Measurements from ENCODE around the gene CCN5. TPM values are rescaled to one million over a fixed set of nuclear protein-coding genes. Genes with fewer than 3 reads are reported as not detected.
"Not testable (repeated sequence)": the region's sequence is repeated elsewhere in the genome, so short reads cannot be mapped to it uniquely, and the experiment has no call there.

The CCN5 gene, protein sequence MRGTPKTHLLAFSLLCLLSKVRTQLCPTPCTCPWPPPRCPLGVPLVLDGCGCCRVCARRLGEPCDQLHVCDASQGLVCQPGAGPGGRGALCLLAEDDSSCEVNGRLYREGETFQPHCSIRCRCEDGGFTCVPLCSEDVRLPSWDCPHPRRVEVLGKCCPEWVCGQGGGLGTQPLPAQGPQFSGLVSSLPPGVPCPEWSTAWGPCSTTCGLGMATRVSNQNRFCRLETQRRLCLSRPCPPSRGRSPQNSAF
- 0.38 TPM in 1 of 2 replicates, not detected in the other for total RNA-seq

DNA sequence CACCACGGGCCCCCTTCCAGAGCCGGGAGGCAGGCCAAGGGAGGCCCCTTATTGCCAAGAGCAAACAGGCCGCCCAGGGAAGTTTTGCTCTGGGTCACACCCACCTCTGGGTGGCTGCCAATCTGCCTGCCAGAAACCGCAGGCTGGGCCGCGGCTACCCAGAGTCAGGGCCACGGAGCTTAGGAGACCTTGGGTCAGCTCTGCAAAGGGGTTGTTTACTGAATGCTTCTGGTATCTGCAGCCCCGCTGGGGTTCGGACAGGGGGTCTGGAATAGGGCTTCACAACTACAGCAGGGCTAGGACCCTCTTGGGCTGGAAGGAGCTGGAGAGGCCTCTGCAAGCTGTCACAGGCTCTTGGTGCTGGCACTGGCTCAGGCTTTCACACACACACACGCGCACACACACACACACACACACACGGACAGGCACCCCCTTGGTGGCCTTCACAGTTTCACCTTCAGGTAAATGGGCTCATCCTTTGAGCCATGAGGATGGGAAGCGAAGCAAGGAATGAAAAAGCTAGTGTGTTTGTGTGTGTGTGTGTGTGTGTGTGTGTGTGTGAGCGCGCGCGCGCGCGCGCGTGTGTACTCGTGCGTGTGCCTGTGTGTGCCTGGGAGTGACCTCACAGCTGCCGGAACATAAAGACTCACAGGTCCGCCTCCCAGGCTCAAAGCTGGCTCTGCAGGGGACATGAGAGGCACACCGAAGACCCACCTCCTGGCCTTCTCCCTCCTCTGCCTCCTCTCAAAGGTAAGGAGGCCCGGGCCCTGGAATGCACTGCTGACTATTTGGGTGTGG lies at the start of gene CCN5:
CCN5 (plus strand) TSS at position 669 of the 798 bp plus-strand sequence; CDS start at position 691, 22 bp downstream.
- no peak for FAIRE-seq
- peak; percentile 71 for DNase-seq (ENCODE audit: low read depth)

DNA sequence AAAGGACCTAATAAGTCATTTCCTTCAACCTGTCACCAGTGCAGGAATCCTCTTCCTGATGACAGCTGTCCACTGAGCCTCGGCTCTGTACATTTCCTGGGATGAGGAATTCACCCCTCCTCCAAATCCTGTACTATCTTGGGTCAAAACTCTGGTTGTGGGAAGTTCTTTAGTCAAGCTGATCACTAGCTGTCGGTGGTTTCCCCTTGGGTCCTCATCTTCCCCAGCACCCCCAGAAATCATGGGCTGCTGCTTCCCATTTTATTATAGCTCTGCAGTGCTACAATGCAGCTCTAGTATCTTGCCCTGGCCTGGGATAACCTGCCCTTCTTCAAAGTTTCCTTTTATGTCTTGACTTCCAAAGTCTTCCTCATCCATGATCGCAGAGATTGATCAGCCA lies 49.1 kb upstream of the CCN5 start:
- TF ChIP-seq, protein P1, sequence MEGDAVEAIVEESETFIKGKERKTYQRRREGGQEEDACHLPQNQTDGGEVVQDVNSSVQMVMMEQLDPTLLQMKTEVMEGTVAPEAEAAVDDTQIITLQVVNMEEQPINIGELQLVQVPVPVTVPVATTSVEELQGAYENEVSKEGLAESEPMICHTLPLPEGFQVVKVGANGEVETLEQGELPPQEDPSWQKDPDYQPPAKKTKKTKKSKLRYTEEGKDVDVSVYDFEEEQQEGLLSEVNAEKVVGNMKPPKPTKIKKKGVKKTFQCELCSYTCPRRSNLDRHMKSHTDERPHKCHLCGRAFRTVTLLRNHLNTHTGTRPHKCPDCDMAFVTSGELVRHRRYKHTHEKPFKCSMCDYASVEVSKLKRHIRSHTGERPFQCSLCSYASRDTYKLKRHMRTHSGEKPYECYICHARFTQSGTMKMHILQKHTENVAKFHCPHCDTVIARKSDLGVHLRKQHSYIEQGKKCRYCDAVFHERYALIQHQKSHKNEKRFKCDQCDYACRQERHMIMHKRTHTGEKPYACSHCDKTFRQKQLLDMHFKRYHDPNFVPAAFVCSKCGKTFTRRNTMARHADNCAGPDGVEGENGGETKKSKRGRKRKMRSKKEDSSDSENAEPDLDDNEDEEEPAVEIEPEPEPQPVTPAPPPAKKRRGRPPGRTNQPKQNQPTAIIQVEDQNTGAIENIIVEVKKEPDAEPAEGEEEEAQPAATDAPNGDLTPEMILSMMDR (IDR thresholded peaks at IDR 0.05; ENCODE audit: insufficient read depth, low read length, severe bottlenecking): no peak
- H3K4me3 ChIP-seq (ENCODE audit: low read depth, low read length): no peak overlapping the region
- DNase-seq (ENCODE audit: low read depth) (no peak), FAIRE-seq (no peak)
- H3K27me3 ChIP-seq (ENCODE audit: control insufficient read depth, insufficient read depth, low read length): no peaks in the 10 kb centered on the region
- H3K36me3 ChIP-seq (ENCODE audit: control insufficient read depth, insufficient read depth, low read length): no peaks in the 10 kb centered on the region

More for the DNA sequence above, at the start of gene CCN5:
- Histone ChIP-seq H3K27me3 (ENCODE audit: control insufficient read depth, insufficient read depth, low read length) (no peaks in the 10 kb centered on the region), H3K36me3 (ENCODE audit: control insufficient read depth, insufficient read depth, low read length) (no peaks in the 10 kb centered on the region), H3K4me3 (ENCODE audit: low read depth, low read length) (no peak within 1 kb of the TSS)
- TF ChIP-seq, protein P1 (IDR thresholded peaks at IDR 0.05; ENCODE audit: insufficient read depth, low read length, severe bottlenecking): no peak

DNA sequence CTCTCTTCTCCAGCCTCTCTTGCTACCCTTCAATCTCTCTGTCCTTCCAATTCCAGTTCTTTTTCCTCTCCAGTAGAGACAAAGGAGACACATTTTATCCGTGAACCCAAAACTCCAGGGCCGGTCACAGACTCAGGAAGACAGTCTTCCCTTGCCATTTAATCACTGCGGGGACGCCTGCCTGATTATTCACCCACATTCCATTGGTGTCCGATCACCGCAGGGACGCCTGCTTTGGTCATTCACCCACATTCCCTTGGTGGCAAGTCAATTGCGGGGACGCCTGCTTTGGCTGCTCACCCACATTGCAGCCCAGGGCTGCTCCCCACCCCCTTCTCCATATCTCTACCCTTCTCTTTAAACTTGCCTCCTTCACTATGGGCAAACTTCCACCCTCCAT lies 44.3 kb upstream of the CCN5 start:
- DNase-seq (ENCODE audit: low read depth): peak; percentile 46
- not testable (repeated sequence) for H3K27me3 ChIP-seq (ENCODE audit: control insufficient read depth, insufficient read depth, low read length); FAIRE-seq; H3K4me3 ChIP-seq (ENCODE audit: low read depth, low read length); H3K36me3 ChIP-seq (ENCODE audit: control insufficient read depth, insufficient read depth, low read length)

DNA sequence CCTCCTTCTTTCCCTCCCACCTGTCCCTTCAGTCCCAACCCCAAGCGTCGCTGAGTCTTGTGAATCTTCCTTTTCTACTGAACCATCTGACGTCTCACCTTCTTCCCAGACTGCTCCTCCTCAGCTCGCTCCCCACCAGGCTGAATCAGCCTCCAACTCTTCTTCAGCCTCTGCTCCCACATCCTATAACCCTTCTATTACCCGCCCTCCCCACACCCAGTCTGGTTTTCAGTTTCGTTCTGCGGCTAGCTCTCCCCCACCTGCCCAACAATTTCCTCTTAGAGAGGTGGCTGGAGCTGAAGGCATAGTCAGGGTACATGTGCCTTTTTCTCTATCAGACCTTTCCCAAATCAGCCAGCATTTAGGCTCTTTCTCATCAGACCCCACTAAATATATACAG lies 43.6 kb upstream of the CCN5 start:
- not testable (repeated sequence) for H3K27me3 ChIP-seq (ENCODE audit: control insufficient read depth, insufficient read depth, low read length); FAIRE-seq; DNase-seq (ENCODE audit: low read depth); H3K36me3 ChIP-seq (ENCODE audit: control insufficient read depth, insufficient read depth, low read length); H3K4me3 ChIP-seq (ENCODE audit: low read depth, low read length)

DNA sequence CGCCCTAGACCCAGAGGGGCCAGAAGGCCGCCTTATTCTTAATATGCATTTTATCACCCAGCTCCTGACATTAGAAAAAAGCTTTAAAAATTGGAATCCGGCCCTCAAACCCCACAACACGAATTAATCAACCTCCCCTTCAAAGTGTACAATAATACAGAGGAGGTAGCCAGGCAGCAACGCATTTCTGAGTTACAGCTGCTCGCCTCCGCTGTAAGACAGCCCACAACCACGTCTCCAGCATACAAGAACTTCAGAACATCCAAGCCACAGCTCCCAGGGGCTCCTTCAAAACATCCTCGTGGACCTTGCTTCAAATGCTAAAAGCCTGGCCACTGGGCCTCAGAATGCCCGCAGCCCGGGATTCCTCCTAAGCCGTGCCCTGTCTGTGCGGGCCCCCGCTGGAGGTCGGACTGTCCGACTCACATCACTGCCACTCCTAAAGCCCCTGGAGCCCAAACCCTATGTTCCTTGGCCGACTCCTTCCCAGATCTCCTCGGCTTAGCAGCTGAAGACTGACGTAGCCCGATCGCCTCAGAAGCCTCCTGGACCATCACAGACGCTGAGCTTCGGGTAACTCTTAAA lies 42.8 kb upstream of the CCN5 start:
- not testable (repeated sequence) for DNase-seq (ENCODE audit: low read depth); H3K4me3 ChIP-seq (ENCODE audit: low read depth, low read length); H3K27me3 ChIP-seq (ENCODE audit: control insufficient read depth, insufficient read depth, low read length); FAIRE-seq; H3K36me3 ChIP-seq (ENCODE audit: control insufficient read depth, insufficient read depth, low read length)

DNA sequence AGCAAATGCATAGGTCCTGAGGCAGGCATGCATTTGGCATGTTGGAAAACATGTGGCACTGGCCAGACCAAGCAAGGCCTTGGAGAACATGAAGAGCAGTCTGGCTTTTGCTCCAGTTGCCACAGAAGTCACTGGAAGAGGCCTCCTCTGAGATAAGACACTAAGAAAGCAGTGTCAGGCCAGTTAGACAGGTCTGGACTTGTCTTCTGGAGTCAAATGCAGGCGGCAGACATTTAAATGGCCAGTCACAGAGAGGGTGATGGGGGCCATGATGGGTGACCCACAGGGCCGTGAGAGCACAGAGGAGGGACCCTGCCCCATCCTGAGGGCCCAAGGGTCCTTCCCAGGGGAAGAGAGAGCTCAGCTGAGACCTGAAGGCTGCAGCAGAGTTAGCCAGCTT lies 36.9 kb upstream of the CCN5 start:
- peak; percentile 57 for DNase-seq (ENCODE audit: low read depth)
- Histone ChIP-seq H3K36me3 (ENCODE audit: control insufficient read depth, insufficient read depth, low read length) (no peaks in the 10 kb centered on the region), H3K4me3 (ENCODE audit: low read depth, low read length) (no peak overlapping the region), H3K27me3 (ENCODE audit: control insufficient read depth, insufficient read depth, low read length) (no peaks in the 10 kb centered on the region)
- no peak for FAIRE-seq
- TF ChIP-seq, protein P1 (IDR thresholded peaks at IDR 0.05; ENCODE audit: insufficient read depth, low read length, severe bottlenecking): no peak

DNA sequence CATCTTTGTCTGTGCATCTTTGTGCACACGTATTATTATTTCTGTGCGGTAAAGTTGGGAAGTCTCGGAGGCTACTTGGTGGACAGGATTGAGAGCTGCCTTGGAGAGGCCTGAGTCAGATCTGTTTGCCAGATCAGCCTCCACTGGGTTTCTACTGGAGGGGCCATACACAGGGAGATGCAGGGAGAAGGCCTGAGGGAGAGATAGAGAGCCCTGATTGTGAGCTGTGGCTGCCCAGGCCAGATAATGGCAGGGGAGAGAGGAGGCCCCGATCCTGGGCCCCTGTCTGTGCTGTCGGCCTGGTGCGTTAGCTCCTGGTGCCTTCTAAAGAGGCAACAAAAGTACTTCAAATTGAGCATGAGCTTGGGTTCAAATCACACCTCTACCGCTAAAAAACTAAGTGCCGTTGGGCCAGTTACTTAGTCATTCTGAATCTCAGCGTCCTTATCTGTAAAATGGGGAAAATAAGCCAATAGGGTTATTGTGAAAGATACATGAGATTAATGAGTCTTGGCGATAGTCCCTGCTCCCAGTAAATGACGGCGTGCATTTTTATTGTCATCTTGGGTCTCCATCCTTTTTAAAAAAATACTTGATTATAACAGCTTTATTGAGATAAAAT lies 36.1 kb upstream of the CCN5 start:
- FAIRE-seq: no peak
- no peaks in the 10 kb centered on the region for H3K27me3 ChIP-seq (ENCODE audit: control insufficient read depth, insufficient read depth, low read length)

More for the DNA sequence above, 36.1 kb upstream of the CCN5 start:
- Histone ChIP-seq H3K4me3 (ENCODE audit: low read depth, low read length) (no peak overlapping the region), H3K36me3 (ENCODE audit: control insufficient read depth, insufficient read depth, low read length) (no peaks in the 10 kb centered on the region)
- TF ChIP-seq, protein P1 (IDR thresholded peaks at IDR 0.05; ENCODE audit: insufficient read depth, low read length, severe bottlenecking): no peak
- no peak for DNase-seq (ENCODE audit: low read depth)
